ENCODE data around the gene SLC9A7. TPM values are rescaled to one million over a fixed set of nuclear protein-coding genes. Genes with fewer than 3 reads are reported as not detected.

Gene SLC9A7
- total RNA-seq, 2 donors from 2014 or later, result 1.4 to 2.2 TPM

DNA sequence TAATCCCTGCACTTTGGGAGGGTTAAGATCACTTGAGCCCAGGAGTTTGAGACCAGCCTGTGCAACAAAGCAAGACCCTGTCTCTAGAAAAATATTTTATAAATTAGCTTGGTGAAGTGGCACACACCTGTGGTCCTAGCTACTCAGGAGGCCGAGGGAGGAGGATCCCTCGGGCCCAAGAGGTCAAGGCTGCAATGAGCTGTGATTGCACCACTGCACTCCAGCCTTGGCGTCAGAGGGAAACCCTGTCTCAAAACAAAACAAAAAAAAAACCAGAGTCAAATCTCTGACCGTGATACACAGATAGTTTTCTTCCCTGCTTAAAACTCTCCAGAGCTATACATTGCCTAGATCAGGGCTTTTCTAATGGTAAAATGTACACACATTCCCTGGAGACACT lies 131.9 kb downstream of the SLC9A7 start:
- Histone ChIP-seq H3K9ac (ENCODE audit: low read depth in 2 of 2, low read length in 2 of 2) (no peak overlapping the region), H3K27ac (no peak overlapping the region), H3K36me3 (no peaks in the 10 kb centered on the region), H3K4me3 (no peak overlapping the region), H3K27me3 (no peaks in the 10 kb centered on the region), H3K4me1 (no peaks in the 10 kb centered on the region), H3K9me3 (no peaks in the 10 kb centered on the region)
- TF ChIP-seq, protein P1, sequence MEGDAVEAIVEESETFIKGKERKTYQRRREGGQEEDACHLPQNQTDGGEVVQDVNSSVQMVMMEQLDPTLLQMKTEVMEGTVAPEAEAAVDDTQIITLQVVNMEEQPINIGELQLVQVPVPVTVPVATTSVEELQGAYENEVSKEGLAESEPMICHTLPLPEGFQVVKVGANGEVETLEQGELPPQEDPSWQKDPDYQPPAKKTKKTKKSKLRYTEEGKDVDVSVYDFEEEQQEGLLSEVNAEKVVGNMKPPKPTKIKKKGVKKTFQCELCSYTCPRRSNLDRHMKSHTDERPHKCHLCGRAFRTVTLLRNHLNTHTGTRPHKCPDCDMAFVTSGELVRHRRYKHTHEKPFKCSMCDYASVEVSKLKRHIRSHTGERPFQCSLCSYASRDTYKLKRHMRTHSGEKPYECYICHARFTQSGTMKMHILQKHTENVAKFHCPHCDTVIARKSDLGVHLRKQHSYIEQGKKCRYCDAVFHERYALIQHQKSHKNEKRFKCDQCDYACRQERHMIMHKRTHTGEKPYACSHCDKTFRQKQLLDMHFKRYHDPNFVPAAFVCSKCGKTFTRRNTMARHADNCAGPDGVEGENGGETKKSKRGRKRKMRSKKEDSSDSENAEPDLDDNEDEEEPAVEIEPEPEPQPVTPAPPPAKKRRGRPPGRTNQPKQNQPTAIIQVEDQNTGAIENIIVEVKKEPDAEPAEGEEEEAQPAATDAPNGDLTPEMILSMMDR (IDR thresholded peaks at IDR 0.05), result no peak
- no peak for DNase-seq
- intact Hi-C loops (cut with DNase I), result no loop called here

GRCh38 chrX:46626566-46626965 lies 132.4 kb downstream of the SLC9A7 start:
- no peak overlapping the region for H3K27ac ChIP-seq

GRCh38 chrX:46624090-46624786 lies 134.7 kb downstream of the SLC9A7 start:
- Histone ChIP-seq H3K36me3 (no peaks in the 10 kb centered on the region), H3K4me1 (no peaks in the 10 kb centered on the region), H3K9ac (ENCODE audit: low read depth in 2 of 2, low read length in 2 of 2) (no peak overlapping the region), H3K9me3 (no peaks in the 10 kb centered on the region), H3K27ac (no peak overlapping the region), H3K4me3 (no peak overlapping the region), H3K27me3 (no peaks in the 10 kb centered on the region)
- intact Hi-C loops (cut with DNase I), result no loop called here
- TF ChIP-seq, protein P1 (IDR thresholded peaks at IDR 0.05), result no peak
- no peak for DNase-seq

More at GRCh38 chrX:46626566-46626965, 132.4 kb downstream of the SLC9A7 start:
- H3K4me3 ChIP-seq, result no peak overlapping the region
- intact Hi-C loops (cut with DNase I), result no loop called here
- no peaks in the 10 kb centered on the region for H3K9me3 ChIP-seq
- no peaks in the 10 kb centered on the region for H3K4me1 ChIP-seq
- TF ChIP-seq, protein P1 (IDR thresholded peaks at IDR 0.05), result no peak
- H3K27me3 ChIP-seq, result no peaks in the 10 kb centered on the region
- DNase-seq, result no peak
- no peak overlapping the region for H3K9ac ChIP-seq (ENCODE audit: low read depth in 2 of 2, low read length in 2 of 2)
- H3K36me3 ChIP-seq, result no peaks in the 10 kb centered on the region

GRCh38 chrX:46621572-46621971 lies 137.3 kb downstream of the SLC9A7 start:
- H3K36me3 ChIP-seq, result no peaks in the 10 kb centered on the region
- intact Hi-C loops (cut with DNase I), result no loop called here
- H3K27me3 ChIP-seq, result no peaks in the 10 kb centered on the region
- H3K4me1 ChIP-seq, result no peaks in the 10 kb centered on the region
- DNase-seq, result no peak
- H3K9me3 ChIP-seq, result no peaks in the 10 kb centered on the region
- H3K4me3 ChIP-seq, result no peak overlapping the region
- H3K27ac ChIP-seq, result no peak overlapping the region
- TF ChIP-seq, protein P1 (IDR thresholded peaks at IDR 0.05), result no peak
- H3K9ac ChIP-seq (ENCODE audit: low read depth in 2 of 2, low read length in 2 of 2), result no peak overlapping the region

DNA sequence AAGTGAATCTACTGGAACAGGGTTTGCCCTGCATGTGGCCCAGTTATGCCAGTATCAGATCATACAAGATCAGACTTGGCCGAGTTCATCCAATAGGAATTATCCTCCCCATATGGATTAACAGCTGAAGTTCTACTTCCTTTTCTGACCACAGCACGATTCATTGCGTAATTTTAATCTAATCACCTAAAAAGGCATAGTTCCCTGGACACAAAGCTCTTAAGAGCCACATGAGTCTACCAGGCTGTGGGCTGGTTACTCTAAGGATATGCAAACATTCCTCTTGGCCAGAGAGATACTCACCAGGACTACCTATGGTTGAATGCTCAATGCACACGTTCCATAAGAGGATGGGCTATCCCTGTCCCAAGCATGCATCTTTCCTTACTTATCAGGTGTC lies 138.4 kb downstream of the SLC9A7 start:
- Histone ChIP-seq H3K9ac (ENCODE audit: low read depth in 2 of 2, low read length in 2 of 2) (no peak overlapping the region), H3K36me3 (no peaks in the 10 kb centered on the region), H3K4me1 (no peaks in the 10 kb centered on the region), H3K4me3 (no peak overlapping the region), H3K27me3 (no peaks in the 10 kb centered on the region), H3K27ac (no peak overlapping the region), H3K9me3 (no peaks in the 10 kb centered on the region)
- intact Hi-C loops (cut with DNase I), result no loop called here
- TF ChIP-seq, protein P1 (IDR thresholded peaks at IDR 0.05), result no peak
- no peak for DNase-seq
